H9 (cell line): ENCODE data around the gene ARFGAP1. TPM values are rescaled to one million over a fixed set of nuclear protein-coding genes. Genes with fewer than 3 reads are reported as not detected.

ENCODE experiments used
- DNase-seq: peaks from one replicate; pipeline ENCODE4 v3.0.0-alpha.2; 2017
- H2AFZ ChIP-seq: one replicate; pipeline ENCODE4 v1.6.1; 2013; ENCODE audit warnings: mild to moderate bottlenecking, low read length, control low read depth, moderate library complexity
- H2AK5ac ChIP-seq: 2 replicates; pipeline ENCODE4 v1.6.1; 2013; ENCODE audit warnings: low read length, control low read depth, mixed read lengths; ENCODE audit not compliant: insufficient read length
- H2BK120ac ChIP-seq: one replicate; pipeline ENCODE4 v1.6.1; 2013; ENCODE audit warnings: low read depth, mild to moderate bottlenecking, low read length, control low read depth, inconsistent platforms; ENCODE audit not compliant: poor library complexity, severe bottlenecking
- H2BK12ac ChIP-seq: 2 replicates; pipeline ENCODE4 v1.6.1; 2013; ENCODE audit warnings: low read length, control low read depth, mixed read lengths, low read depth; ENCODE audit not compliant: insufficient read length
- H2BK15ac ChIP-seq: 2 replicates; pipeline ENCODE4 v1.6.1; 2013; ENCODE audit warnings: low read depth, low read length, control low read depth
- H2BK20ac ChIP-seq: one replicate; pipeline ENCODE4 v1.6.1; 2013; ENCODE audit warnings: low read depth, mild to moderate bottlenecking, low read length, control low read depth, inconsistent platforms; ENCODE audit not compliant: poor library complexity, severe bottlenecking
- H2BK5ac ChIP-seq: 2 replicates; pipeline ENCODE4 v1.6.1; 2013; ENCODE audit warnings: low read length, control low read depth, mixed read lengths; ENCODE audit not compliant: insufficient read length
- H3K14ac ChIP-seq: 2 replicates; pipeline ENCODE4 v1.6.1; 2013; ENCODE audit warnings: low read length, control low read depth; ENCODE audit not compliant: insufficient read depth
- H3K18ac ChIP-seq: 2 replicates; pipeline ENCODE4 v1.6.1; 2013; ENCODE audit warnings: low read depth, mild to moderate bottlenecking, mixed read lengths, low read length, control low read depth; ENCODE audit not compliant: insufficient read length
- H3K23ac ChIP-seq: 2 replicates; pipeline ENCODE4 v1.6.1; 2013; ENCODE audit warnings: low read length, control low read depth, mixed read lengths, low read depth; ENCODE audit not compliant: insufficient read length
- H3K23me2 ChIP-seq: 2 replicates; pipeline ENCODE4 v1.6.1; 2013; ENCODE audit warnings: low read depth, mild to moderate bottlenecking, mixed read lengths, low read length, control low read depth; ENCODE audit not compliant: insufficient read length, poor library complexity, severe bottlenecking
- H3K27ac ChIP-seq: 2 replicates; pipeline ENCODE4 v1.5.1; 2013; ENCODE audit warnings: low read length, control low read depth, mixed read lengths, low read depth; ENCODE audit not compliant: insufficient read length
- H3K27me3 ChIP-seq: 2 replicates; pipeline ENCODE4 v1.6.1; 2013; ENCODE audit warnings: low read length, control low read depth, inconsistent platforms; ENCODE audit not compliant: insufficient read depth
- H3K4ac ChIP-seq: 2 replicates; pipeline ENCODE4 v1.6.1; 2013; ENCODE audit warnings: low read depth, mild to moderate bottlenecking, control low read depth, inconsistent platforms, low read length, moderate library complexity
- H3K4me1 ChIP-seq: 2 replicates; pipeline ENCODE4 v1.6.1; 2013; ENCODE audit warnings: low read length, control low read depth, inconsistent platforms; ENCODE audit not compliant: insufficient read depth
- H3K4me2 ChIP-seq: 2 replicates; pipeline ENCODE4 v1.6.1; 2013; ENCODE audit warnings: low read length, control low read depth, mixed read lengths; ENCODE audit not compliant: insufficient read length, insufficient read depth
- H3K56ac ChIP-seq: 2 replicates; pipeline ENCODE4 v1.6.1; 2013; ENCODE audit warnings: low read depth, mild to moderate bottlenecking, mixed read lengths, low read length, control low read depth; ENCODE audit not compliant: insufficient read length
- H3K79me1 ChIP-seq: 2 replicates; pipeline ENCODE4 v1.6.1; 2013; ENCODE audit warnings: low read depth, mild to moderate bottlenecking, moderate library complexity, low read length, control low read depth, inconsistent platforms; ENCODE audit not compliant: insufficient read depth, poor library complexity, severe bottlenecking
- H3K79me2 ChIP-seq: 2 replicates; pipeline ENCODE4 v1.6.1; 2013; ENCODE audit warnings: low read length, control low read depth, inconsistent platforms; ENCODE audit not compliant: insufficient read depth
- H3K9ac ChIP-seq: 2 replicates; pipeline ENCODE4 v1.6.1; 2013; ENCODE audit warnings: low read length, control low read depth, mixed read lengths; ENCODE audit not compliant: insufficient read length; ENCODE audit errors: extremely low read depth
- H3K9me3 ChIP-seq: one replicate; pipeline ENCODE4 v1.6.1; 2013; ENCODE audit warnings: low read depth, low read length, inconsistent platforms; ENCODE audit not compliant: control insufficient read depth
- H3T11ph ChIP-seq: one replicate; pipeline ENCODE4 v1.6.1; 2013; ENCODE audit warnings: mild to moderate bottlenecking, low read length, control low read depth, inconsistent platforms
- H4K20me1 ChIP-seq: one replicate; pipeline ENCODE4 v1.6.1; 2013; ENCODE audit not compliant: control insufficient read depth, insufficient read length, insufficient read depth
- H4K5ac ChIP-seq: 2 replicates; pipeline ENCODE4 v1.6.1; 2013; ENCODE audit warnings: low read depth, mild to moderate bottlenecking, mixed read lengths, low read length, control low read depth; ENCODE audit not compliant: insufficient read length
- H4K8ac ChIP-seq: replicated peaks from 2 replicates; pipeline ENCODE4 v1.6.1; 2013; ENCODE audit warnings: low read length, control low read depth, mixed read lengths, low read depth; ENCODE audit not compliant: insufficient read length
- H4K91ac ChIP-seq: 2 replicates; pipeline ENCODE4 v1.6.1; 2013; ENCODE audit warnings: low read depth, mild to moderate bottlenecking, moderate library complexity, mixed read lengths, low read length, control low read depth; ENCODE audit not compliant: insufficient read length
- H3K27ac Mint-ChIP-seq, 3 experiments: 2 replicates in 2 of 3; 3 replicates in 1 of 3; pipeline ENCODE4 v1.8.0; 2020 to 2021; ENCODE audit warnings: mixed read lengths in 3 of 3, mild to moderate bottlenecking in 1 of 3, moderate library complexity in 1 of 3
- H3K27me3 Mint-ChIP-seq: 2 replicates; pipeline ENCODE4 v1.8.0; 2021; ENCODE audit warnings: low read depth, mild to moderate bottlenecking, moderate library complexity, mixed read lengths
- H3K36me3 Mint-ChIP-seq, 3 experiments: 2 replicates in 2 of 3; 3 replicates in 1 of 3; pipeline ENCODE4 v1.8.0; 2020 to 2021; ENCODE audit warnings: low read depth in 3 of 3, mixed read lengths in 3 of 3; ENCODE audit not compliant: insufficient read depth in 1 of 3
- H3K4me1 Mint-ChIP-seq, 2 experiments: 2 replicates each; pipeline ENCODE4 v1.8.0; 2020; ENCODE audit warnings: mixed read lengths in 2 of 2
- H3K4me3 Mint-ChIP-seq, 2 experiments: 2 replicates in 1 of 2; 3 replicates in 1 of 2; pipeline ENCODE4 v1.8.0; 2020 to 2021; ENCODE audit warnings: mild to moderate bottlenecking in 2 of 2, mixed read lengths in 2 of 2, moderate library complexity in 1 of 2
- H3K9me3 Mint-ChIP-seq, 2 experiments: 2 replicates in 1 of 2; 3 replicates in 1 of 2; pipeline ENCODE4 v1.8.0; 2020; ENCODE audit warnings: mild to moderate bottlenecking in 2 of 2, mixed read lengths in 2 of 2, moderate library complexity in 1 of 2
- CTCF ChIP-seq: fragments of 200-600 bp; sonication (generic); conservative IDR thresholded peaks from 3 replicates; pipeline ENCODE4 v1.8.0; 2021; ENCODE audit warnings: antibody characterized with exemption, mild to moderate bottlenecking
- WGBS: extraction: QIAGEN DNeasy Blood & Tissue Kit; methylation state at CpG from one replicate; pipeline ENCODE4 v1.1.7; 2013; ENCODE audit warnings: missing lambda C conversion rate, low lambda C conversion rate, mixed read lengths; ENCODE audit not compliant: insufficient read length; ENCODE audit errors: extremely low coverage; 5-methylcytosine and 5-hydroxymethylcytosine counted together
- total RNA-seq: library from RNA; stranded (reverse); gene quantifications from 2 replicates; pipeline ENCODE4 v1.2.1, GENCODE V29; 2021

Gene ARFGAP1
- total RNA-seq, 1 experiment from 2014 or later: 114 TPM

GRCh38 chr20:63254606-63255384 is 17.8 kb upstream of the ARFGAP1 start:
- Histone ChIP-seq H2BK120ac (no peak overlapping the region), H2BK20ac (no peak overlapping the region), H3K56ac (no peak overlapping the region), H2AFZ (no peak overlapping the region), H4K8ac (no peak overlapping the region), H3K27me3 (peaks cover 4% of the 10 kb centered on the region; the same call in 1 of the 2 replicates), H3K18ac (no peak overlapping the region), H4K5ac (no peak overlapping the region), H3K27ac (no peak overlapping the region), H3K4ac (no peak overlapping the region), H2BK15ac (no peak overlapping the region), H2BK5ac (no peak overlapping the region), H3K23ac (no peak overlapping the region), H4K91ac (no peak overlapping the region), H3K4me2 (peak overlapping the region; percentile 58), H3K4me1 (no peaks in the 10 kb centered on the region), H2BK12ac (no peak overlapping the region), H2AK5ac (no peak overlapping the region), H3K9me3 (no peaks in the 10 kb centered on the region), H3K23me2 (peaks cover 15% of the 10 kb centered on the region), H4K20me1 (no peaks in the 10 kb centered on the region), H3K9ac (no peak overlapping the region), H3T11ph (no peak overlapping the region), H3K14ac (no peak overlapping the region), H3K79me1 (no peaks in the 10 kb centered on the region), H3K79me2 (no peaks in the 10 kb centered on the region)
- peak; percentile 49 for TF ChIP-seq CTCF
- H3K27me3 Mint-ChIP-seq: peaks cover 61% of the 10 kb centered on the region
- peaks cover 2 to 5% of the 10 kb centered on the region in 2 experiments; a peak in 3 of 5 replicates for H3K9me3 Mint-ChIP-seq
- H3K4me3 Mint-ChIP-seq: peak overlapping the region; percentile 67 to 87
- no CpG with 5 or more reads among the region's 56 CpGs for WGBS
- H3K27ac Mint-ChIP-seq: no peak overlapping the region
- DNase-seq: peak; percentile 71
- H3K36me3 Mint-ChIP-seq: 0 out of 7 replicates have a peak, but pooled peaks cover 0 to 4% (median 0%) of the 10 kb centered on the region in 3 experiments
- peaks cover 27 to 31% of the 10 kb centered on the region in 2 experiments for H3K4me1 Mint-ChIP-seq
